Calu3 (cell line): Measurements from ENCODE around the gene SLC25A48. TPM values are rescaled to one million over a fixed set of nuclear protein-coding genes. Genes with fewer than 3 reads are reported as not detected.

Experiments used
- BruUV-seq: library from RNA; stranded (reverse); fragments of 400-500 nt; replicated peaks from 2 replicates; lab custom pipeline; 2021; lab: Mats Ljungman, UMichigan
- CTCF ChIA-PET: fragments of 300-600 bp; sonication (Branson Sonifier 250); formaldehyde crosslinking; loops from one replicate; lab custom pipeline; 2022; ENCODE audit warnings: antibody characterized with exemption; lab: Charles Lee
- DNase-seq: peaks from one replicate; pipeline ENCODE4 v3.0.0; 2022
- H3K27ac Mint-ChIP-seq: one replicate; pipeline ENCODE4 v1.8.0; 2022; ENCODE audit warnings: mixed read lengths; ENCODE audit not compliant: unreplicated experiment
- H3K27me3 Mint-ChIP-seq: one replicate; pipeline ENCODE4 v1.8.0; 2022; ENCODE audit warnings: mixed read lengths; ENCODE audit not compliant: unreplicated experiment
- H3K36me3 Mint-ChIP-seq: one replicate; pipeline ENCODE4 v1.8.0; 2022; ENCODE audit warnings: mild to moderate bottlenecking, moderate library complexity, mixed read lengths; ENCODE audit not compliant: insufficient read depth, unreplicated experiment
- H3K4me1 Mint-ChIP-seq: one replicate; pipeline ENCODE4 v1.8.0; 2022; ENCODE audit warnings: mild to moderate bottlenecking, low read depth, mixed read lengths; ENCODE audit not compliant: unreplicated experiment
- H3K4me3 Mint-ChIP-seq: one replicate; pipeline ENCODE4 v1.8.0; 2022; ENCODE audit warnings: mild to moderate bottlenecking, low read depth, moderate library complexity, mixed read lengths; ENCODE audit not compliant: unreplicated experiment
- H3K9me3 Mint-ChIP-seq: one replicate; pipeline ENCODE4 v1.8.0; 2022; ENCODE audit warnings: low read depth, mixed read lengths; ENCODE audit not compliant: unreplicated experiment
- CTCF ChIP-seq: fragments of 200-600 bp; IDR thresholded peaks from one replicate; pipeline ENCODE4 v1.8.0; 2022; ENCODE audit warnings: antibody characterized with exemption; ENCODE audit not compliant: unreplicated experiment
- intact Hi-C: fragments of 100-400 bp; cut with micrococcal nuclease; formaldehyde crosslinking; loops from one replicate; pipeline ENCODE4 v1.10.0; 2022; ENCODE audit not compliant: unreplicated experiment
- microRNA-seq: library from miRNA; unstranded; fragments of <30 nt; microRNA quantifications from one replicate; pipeline ENCODE4 v1.2.0, GENCODE V29; 2022
- total RNA-seq: library from RNA; stranded (reverse); gene quantifications from 2 replicates; pipeline ENCODE4 v1.2.3, GENCODE V29; 2022

SLC25A48 gene
- total RNA-seq, 1 experiment from 2014 or later = not detected

GRCh38 chr5:135930029-135930948 lies 95.8 kb downstream of the SLC25A48 start:
- CTCF ChIA-PET = interaction anchor here (1.0 kb wide), 1 partner anchor 39 kb away, joined by 3 read pairs; no protein-coding TSS in a partner anchor
- no TSS peak for BruUV-seq

GRCh38 chr5:135930949-135931295 lies 96.5 kb downstream of the SLC25A48 start:
- no peak for TF ChIP-seq CTCF
- intact Hi-C loops = no loop called here
- Mint-ChIP-seq H3K9me3 (peaks cover 2% of the 10 kb centered on the region), H3K36me3 (peaks cover 13% of the 10 kb centered on the region), H3K27me3 (peaks cover 17% of the 10 kb centered on the region), H3K27ac (no peak overlapping the region), H3K4me3 (peak overlapping the region; percentile 77), H3K4me1 (no peaks in the 10 kb centered on the region)
- CTCF ChIA-PET = no interaction called here
- no peak for DNase-seq
- BruUV-seq = no TSS peak

More at GRCh38 chr5:135930029-135930948, 95.8 kb downstream of the SLC25A48 start:
- intact Hi-C loops = no loop called here
- H3K4me3 Mint-ChIP-seq = peak overlapping the region; percentile 77
- DNase-seq = peak; percentile 58
- peaks cover 23% of the 10 kb centered on the region for H3K27me3 Mint-ChIP-seq
- H3K27ac Mint-ChIP-seq = no peak overlapping the region
- H3K4me1 Mint-ChIP-seq = no peaks in the 10 kb centered on the region
- peaks cover 2% of the 10 kb centered on the region for H3K9me3 Mint-ChIP-seq
- H3K36me3 Mint-ChIP-seq = peaks cover 13% of the 10 kb centered on the region
- TF ChIP-seq CTCF = no peak

- BruUV-seq = no TSS peak
- no peaks in the 10 kb centered on the region for H3K9me3 Mint-ChIP-seq
- CTCF ChIA-PET = no interaction called here
- no peak for TF ChIP-seq CTCF
- intact Hi-C loops = no loop called here
- H3K27me3 Mint-ChIP-seq = no peaks in the 10 kb centered on the region
- H3K36me3 Mint-ChIP-seq = peaks cover 11% of the 10 kb centered on the region
- no peak overlapping the region for H3K27ac Mint-ChIP-seq
- DNase-seq = no peak
- no peaks in the 10 kb centered on the region for H3K4me1 Mint-ChIP-seq
- no peak overlapping the region for H3K4me3 Mint-ChIP-seq
Observed at GRCh38 chr5:135934939-135935338, 100.5 kb downstream of the SLC25A48 start.

- Mint-ChIP-seq H3K4me3 (no peak overlapping the region), H3K27ac (no peak overlapping the region), H3K27me3 (no peaks in the 10 kb centered on the region), H3K9me3 (no peaks in the 10 kb centered on the region), H3K4me1 (no peaks in the 10 kb centered on the region), H3K36me3 (no peaks in the 10 kb centered on the region)
- intact Hi-C loops = no loop called here
- no peak for DNase-seq
- no TSS peak for BruUV-seq
- CTCF ChIA-PET = interaction anchor here (0.6 kb wide), 3 partner anchors 102 to 255 kb away, joined by 4 to 6 read pairs (median 6); partner anchors contain the start of gene SMIM32
- TF ChIP-seq CTCF = no peak
Observed at GRCh38 chr5:135937245-135937911, 102.9 kb downstream of the SLC25A48 start.

Small RNA genes within 50 kb of the gene (microRNA-seq; reads per million reads assigned to microRNA genes)
- gene MIR5692C1 = not detected

Other genes starting within 250 kb of the SLC25A48 start
- gene IL9, start 61.2 kb downstream of the SLC25A48 start, total RNA-seq = not detected in 2 replicates
- gene LECT2, start 120.3 kb downstream of the SLC25A48 start, total RNA-seq = not detected in 2 replicates
- 41.4 and 95.2 TPM in 2 replicates for gene TGFBI, start 194.3 kb downstream of the SLC25A48 start, total RNA-seq